ENCODE measurements around the gene ANGPTL8. TPM values are rescaled to one million over a fixed set of nuclear protein-coding genes. Genes with fewer than 3 reads are reported as not detected.

ANGPTL8 gene
- total and polyA plus RNA-seq, 2 of the 4 experiments (the other 2 are of a cell fraction), result not detected

DNA sequence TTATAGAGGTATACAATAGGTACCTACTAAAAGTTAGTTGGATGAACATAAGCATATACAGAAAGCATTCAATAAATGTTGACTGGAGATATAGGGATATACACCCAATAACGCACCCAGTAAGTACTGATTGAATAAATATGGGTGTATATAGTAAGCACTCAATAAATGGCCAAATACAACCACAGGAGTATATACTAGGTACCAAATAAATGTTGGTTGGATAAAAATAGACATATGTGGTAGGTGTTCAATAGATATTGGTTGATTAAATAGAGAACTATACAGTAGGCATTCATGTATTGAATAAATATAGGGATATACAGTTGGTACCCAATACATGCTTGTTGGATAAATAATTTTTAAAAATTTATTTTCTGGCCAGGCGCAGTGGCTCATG is 9.4 kb downstream of the ANGPTL8 start:
- H3K56ac ChIP-seq (ENCODE audit: extremely low read depth, insufficient read depth, low read length), result no peak overlapping the region
- TF ChIP-seq RFX5 (IDR thresholded peaks at IDR 0.05; ENCODE audit: low read depth, low read length) (no peak), MXI1 (IDR thresholded peaks at IDR 0.05; ENCODE audit: borderline replicate concordance, low read depth, low read length) (no peak), RCOR1 (IDR thresholded peaks at IDR 0.05; ENCODE audit: insufficient replicate concordance, low read length) (no peak), CEBPB (IDR thresholded peaks at IDR 0.05; ENCODE audit: low read depth, low read length) (no peak), CHD1 (IDR thresholded peaks at IDR 0.05; ENCODE audit: low read depth, low read length) (no peak), MAZ (IDR thresholded peaks at IDR 0.05; ENCODE audit: borderline replicate concordance, low read depth, low read length) (no peak), POLR2A (IDR thresholded peaks at IDR 0.05; ENCODE audit: low read depth, low read length) (no peak), MAFK (IDR thresholded peaks at IDR 0.05; ENCODE audit: low read depth, low read length) (no peak), SMC3 (IDR thresholded peaks at IDR 0.05; ENCODE audit: low read depth, low read length) (no peak), FOS (IDR thresholded peaks at IDR 0.05; ENCODE audit: low read depth, low read length) (no peak), BHLHE40 (IDR thresholded peaks at IDR 0.05; ENCODE audit: low read depth, low read length) (no peak), NFE2L2 (IDR thresholded peaks at IDR 0.05; ENCODE audit: low read depth, low read length) (no peak), RAD21 (IDR thresholded peaks at IDR 0.05; ENCODE audit: low read length) (no peak)
- TF ChIP-seq, protein P1, sequence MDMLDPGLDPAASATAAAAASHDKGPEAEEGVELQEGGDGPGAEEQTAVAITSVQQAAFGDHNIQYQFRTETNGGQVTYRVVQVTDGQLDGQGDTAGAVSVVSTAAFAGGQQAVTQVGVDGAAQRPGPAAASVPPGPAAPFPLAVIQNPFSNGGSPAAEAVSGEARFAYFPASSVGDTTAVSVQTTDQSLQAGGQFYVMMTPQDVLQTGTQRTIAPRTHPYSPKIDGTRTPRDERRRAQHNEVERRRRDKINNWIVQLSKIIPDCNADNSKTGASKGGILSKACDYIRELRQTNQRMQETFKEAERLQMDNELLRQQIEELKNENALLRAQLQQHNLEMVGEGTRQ (IDR thresholded peaks at IDR 0.05; ENCODE audit: low read depth, low read length), result no peak
- TF ChIP-seq, protein P2, sequence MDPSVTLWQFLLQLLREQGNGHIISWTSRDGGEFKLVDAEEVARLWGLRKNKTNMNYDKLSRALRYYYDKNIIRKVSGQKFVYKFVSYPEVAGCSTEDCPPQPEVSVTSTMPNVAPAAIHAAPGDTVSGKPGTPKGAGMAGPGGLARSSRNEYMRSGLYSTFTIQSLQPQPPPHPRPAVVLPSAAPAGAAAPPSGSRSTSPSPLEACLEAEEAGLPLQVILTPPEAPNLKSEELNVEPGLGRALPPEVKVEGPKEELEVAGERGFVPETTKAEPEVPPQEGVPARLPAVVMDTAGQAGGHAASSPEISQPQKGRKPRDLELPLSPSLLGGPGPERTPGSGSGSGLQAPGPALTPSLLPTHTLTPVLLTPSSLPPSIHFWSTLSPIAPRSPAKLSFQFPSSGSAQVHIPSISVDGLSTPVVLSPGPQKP (IDR thresholded peaks at IDR 0.05; ENCODE audit: borderline replicate concordance, low read depth, low read length), result no peak
- TF ChIP-seq, protein P3, sequence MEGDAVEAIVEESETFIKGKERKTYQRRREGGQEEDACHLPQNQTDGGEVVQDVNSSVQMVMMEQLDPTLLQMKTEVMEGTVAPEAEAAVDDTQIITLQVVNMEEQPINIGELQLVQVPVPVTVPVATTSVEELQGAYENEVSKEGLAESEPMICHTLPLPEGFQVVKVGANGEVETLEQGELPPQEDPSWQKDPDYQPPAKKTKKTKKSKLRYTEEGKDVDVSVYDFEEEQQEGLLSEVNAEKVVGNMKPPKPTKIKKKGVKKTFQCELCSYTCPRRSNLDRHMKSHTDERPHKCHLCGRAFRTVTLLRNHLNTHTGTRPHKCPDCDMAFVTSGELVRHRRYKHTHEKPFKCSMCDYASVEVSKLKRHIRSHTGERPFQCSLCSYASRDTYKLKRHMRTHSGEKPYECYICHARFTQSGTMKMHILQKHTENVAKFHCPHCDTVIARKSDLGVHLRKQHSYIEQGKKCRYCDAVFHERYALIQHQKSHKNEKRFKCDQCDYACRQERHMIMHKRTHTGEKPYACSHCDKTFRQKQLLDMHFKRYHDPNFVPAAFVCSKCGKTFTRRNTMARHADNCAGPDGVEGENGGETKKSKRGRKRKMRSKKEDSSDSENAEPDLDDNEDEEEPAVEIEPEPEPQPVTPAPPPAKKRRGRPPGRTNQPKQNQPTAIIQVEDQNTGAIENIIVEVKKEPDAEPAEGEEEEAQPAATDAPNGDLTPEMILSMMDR (conservative IDR thresholded peaks at IDR 0.05; ENCODE audit: low read depth, low read length), result no peak
- H4K91ac ChIP-seq (ENCODE audit: insufficient read depth, low read depth, low read length), result no peak overlapping the region
- H3K4me3 ChIP-seq (ENCODE audit: insufficient read depth, low read depth, low read length), result no peak overlapping the region
- no TSS peak for BruUV-seq (replicated peaks)
- dilution Hi-C loops (cut with HindIII; ENCODE audit: low sequenced_read_pairs, unreplicated experiment) (no loop called here), in situ Hi-C loops (cut with MboI; ENCODE audit: low sequenced_read_pairs) (no loop called here), intact Hi-C loops (cut with micrococcal nuclease) (no loop called here)
- no peak overlapping the region for H2BK5ac ChIP-seq (ENCODE audit: low read depth, low read length, poor library complexity, severe bottlenecking)
- H3K23ac ChIP-seq (ENCODE audit: low read depth, low read length), result no peak overlapping the region
- no peaks in the 10 kb centered on the region for H3K4me1 ChIP-seq (ENCODE audit: control insufficient read depth, insufficient read depth, low read length)
- H3K36me3 ChIP-seq (ENCODE audit: control insufficient read depth, insufficient read depth, low read length), result peaks cover 35% of the 10 kb centered on the region
- CTCF ChIA-PET, result no interaction called here
- H3K27ac ChIP-seq (ENCODE audit: insufficient read depth, low read length), result no peak overlapping the region
- ATAC-seq (ENCODE audit: low read depth) (no peak), DNase-seq (no peak)
- H4K20me1 ChIP-seq (ENCODE audit: insufficient read depth, low read length), result no peaks in the 10 kb centered on the region
- H2BK20ac ChIP-seq (ENCODE audit: low read depth, low read length), result no peak overlapping the region
- no peak overlapping the region for H3K4me2 ChIP-seq (ENCODE audit: low read depth, low read length)
- H2AK5ac ChIP-seq (ENCODE audit: low read depth, low read length), result no peak overlapping the region
- no peaks in the 10 kb centered on the region for H3K27me3 ChIP-seq (ENCODE audit: control insufficient read depth, insufficient read depth, low read length)
- no peak overlapping the region for H2BK15ac ChIP-seq (ENCODE audit: low read depth, low read length)
- H3K14ac ChIP-seq (replicated peaks; ENCODE audit: low read depth, low read length), result no peak overlapping the region
- H3K9me3 ChIP-seq (ENCODE audit: control insufficient read depth, insufficient read depth, low read length), result no peaks in the 10 kb centered on the region
- no peak overlapping the region for H2AFZ ChIP-seq (replicated peaks; ENCODE audit: low read length, poor library complexity)
- H3K9me1 ChIP-seq (ENCODE audit: insufficient read depth, low read length), result 0 out of 2 replicates have a peak, but pooled peaks cover under 1% of the 10 kb centered on the region
- H3K79me1 ChIP-seq (ENCODE audit: low read depth in 1 of 2, low read length in 2 of 2), result no peaks in the 10 kb centered on the region
- no peak overlapping the region for H3K4ac ChIP-seq (ENCODE audit: low read depth, low read length)
- no peak overlapping the region for H4K5ac ChIP-seq (ENCODE audit: low read depth, low read length)
- no peak overlapping the region for H4K8ac ChIP-seq (ENCODE audit: low read depth in 2 of 2, low read length in 2 of 2)
- no peak overlapping the region for H2BK120ac ChIP-seq (ENCODE audit: low read depth, low read length)
- POLR2A ChIA-PET (ENCODE audit: unreplicated experiment), result no interaction called here
- no peak overlapping the region for H3K18ac ChIP-seq (ENCODE audit: low read depth, low read length)
- no peak overlapping the region for H3K9ac ChIP-seq (ENCODE audit: low read depth, low read length)
- no CpG with 5 or more reads among the region's 2 CpGs for WGBS, 2 experiments (ENCODE audit: extremely low coverage in 2 of 2, insufficient read length in 1 of 2)
- H2AK9ac ChIP-seq (replicated peaks; ENCODE audit: low read depth, low read length, poor library complexity), result no peak overlapping the region

Data from IMR-90 (cell line).